Fibroblast of gingiva (primary cell): ENCODE data around the gene LSP1.

ENCODE experiments used
- DNase-seq: peaks from one replicate; pipeline ENCODE4 v3.0.0-alpha.2; 2011; ENCODE audit warnings: low read depth

LSP1 gene

GRCh38 chr11:1825039-1825740 is 27.7 kb upstream of the LSP1 start:
- no peak for DNase-seq

GRCh38 chr11:1825785-1826451 is 27.0 kb upstream of the LSP1 start:
- no peak for DNase-seq

- peak; percentile 79 for DNase-seq
These were observed 26.3 kb upstream of the LSP1 start for GRCh38 chr11:1826552-1827094.

- DNase-seq = peak; percentile 83
These were observed 25.6 kb upstream of the LSP1 start for GRCh38 chr11:1827095-1827813.

- no peak for DNase-seq
These were observed 25.0 kb upstream of the LSP1 start for GRCh38 chr11:1827931-1828330.

- DNase-seq = no peak
These were observed 24.3 kb upstream of the LSP1 start for GRCh38 chr11:1828542-1828941.

- DNase-seq = peak; percentile 61
These were observed 23.7 kb upstream of the LSP1 start for GRCh38 chr11:1829039-1829820.

GRCh38 chr11:1830004-1830321 is 22.9 kb upstream of the LSP1 start:
- DNase-seq = no peak

- DNase-seq = no peak
These were observed 22.3 kb upstream of the LSP1 start for GRCh38 chr11:1830322-1831223.

- no peak for DNase-seq
These were observed 21.3 kb upstream of the LSP1 start for GRCh38 chr11:1831338-1832210.

- DNase-seq = no peak
These were observed 20.5 kb upstream of the LSP1 start for GRCh38 chr11:1832211-1832919.

GRCh38 chr11:1832920-1833295 is 20.0 kb upstream of the LSP1 start:
- no peak for DNase-seq

GRCh38 chr11:1834062-1834610 is 18.7 kb upstream of the LSP1 start:
- DNase-seq = no peak

- DNase-seq = no peak
These were observed 17.9 kb upstream of the LSP1 start, which contains the start of gene SYT8 for GRCh38 chr11:1834779-1835670. Gene SYT8, plus strand, starts transcription at chr11:1834990. Its CDS starts 116 bp downstream, at chr11:1835106.

- DNase-seq = no peak
These were observed 17.2 kb upstream of the LSP1 start for GRCh38 chr11:1835671-1836010.

GRCh38 chr11:1836011-1836945 is 16.6 kb upstream of the LSP1 start:
- no peak for DNase-seq
